PC-3 (cell line): Measurements from ENCODE around the gene MKRN2OS. TPM values are rescaled to one million over a fixed set of nuclear protein-coding genes. Genes with fewer than 3 reads are reported as not detected.

Source experiments
- ATAC-seq: fragments of 200-7000 bp; cut with Tn5 transposase; 2 replicates; pipeline ENCODE4 v1.9.1; 2020; ENCODE audit warnings: mild to moderate bottlenecking, moderate library complexity
- BruUV-seq: library from RNA; stranded (reverse); fragments of 400-500 nt; replicated peaks from 2 replicates; lab custom pipeline; 2021; lab: Mats Ljungman, UMichigan
- CTCF ChIA-PET: fragments of 300-600 bp; sonication (Branson Sonifier 250); formaldehyde crosslinking; loops from one replicate; lab custom pipeline; 2022; ENCODE audit warnings: antibody characterized with exemption; lab: Charles Lee
- POLR2A ChIA-PET: fragments of 300-600 bp; sonication (Branson Sonifier 250); formaldehyde crosslinking; loops from one replicate; lab custom pipeline; 2022; ENCODE audit warnings: antibody characterized with exemption; ENCODE audit not compliant: unreplicated experiment; lab: Charles Lee
- DNase-seq: peaks from one replicate; pipeline ENCODE4 v3.0.0-alpha.2; 2015
- H2AFZ ChIP-seq: fragments of 300-600 bp; sonication (generic); 2 replicates; pipeline ENCODE4 v1.6.0; 2016; ENCODE audit warnings: antibody characterized with exemption, low read length
- H3F3A ChIP-seq: fragments of 300-600 bp; sonication (generic); one replicate; pipeline ENCODE4 v1.6.0; 2017; ENCODE audit warnings: antibody characterized with exemption, low read length, control low read depth, mild to moderate bottlenecking; ENCODE audit not compliant: unreplicated experiment
- H3K27ac ChIP-seq: fragments of 300-600 bp; sonication (generic); 2 replicates; pipeline ENCODE4 v1.5.1; 2016; ENCODE audit warnings: mild to moderate bottlenecking, low read length
- H3K27me3 ChIP-seq: fragments of 300-600 bp; sonication (generic); 2 replicates; pipeline ENCODE4 v1.6.1; 2016; ENCODE audit warnings: low read length, mixed read lengths
- H3K36me3 ChIP-seq: fragments of 300-600 bp; sonication (generic); 2 replicates; pipeline ENCODE4 v1.6.1; 2016; ENCODE audit warnings: low read depth, mixed run types, low read length, mixed read lengths
- H3K4me1 ChIP-seq: fragments of 300-600 bp; sonication (generic); 2 replicates; pipeline ENCODE4 v1.5.1; 2016; ENCODE audit warnings: low read length; ENCODE audit not compliant: insufficient read depth
- H3K4me2 ChIP-seq: fragments of 300-600 bp; sonication (generic); 2 replicates; pipeline ENCODE4 v1.6.0; 2016; ENCODE audit warnings: low read length
- H3K4me3 ChIP-seq: fragments of 300-600 bp; sonication (generic); 2 replicates; pipeline ENCODE4 v1.5.1; 2016; ENCODE audit warnings: mild to moderate bottlenecking, low read length, mixed read lengths
- H3K79me2 ChIP-seq: fragments of 300-600 bp; sonication (generic); 2 replicates; pipeline ENCODE4 v1.6.1; 2017; ENCODE audit warnings: low read length, mixed read lengths
- H3K9ac ChIP-seq: fragments of 300-600 bp; sonication (generic); 2 replicates; pipeline ENCODE4 v1.6.0; 2016; ENCODE audit warnings: mild to moderate bottlenecking, low read length
- H3K9me2 ChIP-seq: fragments of 300-600 bp; sonication (generic); replicated peaks from 2 replicates; pipeline ENCODE4 v1.6.1; 2016; ENCODE audit warnings: mixed run types, low read length, mixed read lengths
- H3K9me3 ChIP-seq: fragments of 300-600 bp; sonication (generic); 2 replicates; pipeline ENCODE4 v1.6.1; 2016; ENCODE audit warnings: low read length, mixed read lengths
- H4K20me1 ChIP-seq: fragments of 300-600 bp; sonication (generic); 2 replicates; pipeline ENCODE4 v1.6.1; 2016; ENCODE audit warnings: low read length, mixed read lengths
- CTCF ChIP-seq: fragments of 300-600 bp; sonication (generic); conservative IDR thresholded peaks from 2 replicates; pipeline ENCODE4 v1.5.1; 2017; ENCODE audit warnings: antibody characterized with exemption, low read depth, mild to moderate bottlenecking, low read length
- EZH2 ChIP-seq: fragments of 300-600 bp; sonication (generic); IDR thresholded peaks from one replicate; pipeline ENCODE4 v1.6.1; 2017; ENCODE audit warnings: antibody characterized with exemption, mild to moderate bottlenecking, low read length; ENCODE audit not compliant: unreplicated experiment
- EZH2phosphoT487 ChIP-seq: fragments of 300-600 bp; sonication (generic); IDR thresholded peaks from 2 replicates; pipeline ENCODE4 v1.6.1; 2018; ENCODE audit warnings: mild to moderate bottlenecking, antibody characterized with exemption, low read length, borderline replicate concordance
- intact Hi-C: fragments of 100-400 bp; cut with micrococcal nuclease; formaldehyde crosslinking; loops from 2 replicates; pipeline ENCODE4 v1.9.0; 2023
- total RNA-seq: library from RNA; depleted of rRNA; stranded (reverse); fragments of >200 nt; gene quantifications from 2 replicates; pipeline ENCODE4 v1.2.3, GENCODE V29; 2014

Gene MKRN2OS
- total RNA-seq, 1 experiment from 2014 or later: 6.6 TPM

GRCh38 chr3:12496453-12496761 lies 48.9 kb downstream of the MKRN2OS start:
- CTCF ChIA-PET: interaction anchor here (0.6 kb wide), 1 partner anchor 12 kb away, joined by 3 read pairs; no protein-coding TSS in a partner anchor
- no peak for ATAC-seq
- H3K9me2 ChIP-seq: no peaks in the 10 kb centered on the region

GRCh38 chr3:12495749-12496452 lies 49.4 kb downstream of the MKRN2OS start:
- no peak overlapping the region for H3K9ac ChIP-seq
- H3K36me3 ChIP-seq: peaks cover 70% of the 10 kb centered on the region
- H3K4me1 ChIP-seq: no peaks in the 10 kb centered on the region
- ATAC-seq (no peak; the same call in 1 of the 2 replicates), DNase-seq (no peak)
- intact Hi-C loops: no loop called here
- no peaks in the 10 kb centered on the region for H3K9me2 ChIP-seq
- no peak overlapping the region for H3K4me2 ChIP-seq
- POLR2A ChIA-PET: no interaction called here
- CTCF ChIA-PET: interaction anchor here (0.6 kb wide), 1 partner anchor 12 kb away, joined by 3 read pairs; no protein-coding TSS in a partner anchor
- no peaks in the 10 kb centered on the region for H3K27me3 ChIP-seq
- 0 out of 2 replicates have a peak, but pooled peaks cover 3% of the 10 kb centered on the region for H3K79me2 ChIP-seq
- H3K4me3 ChIP-seq: no peak overlapping the region
- H3K27ac ChIP-seq: no peak overlapping the region
- TF ChIP-seq EZH2phosphoT487 (no peak), CTCF (peak; percentile 59)
- no peak overlapping the region for H2AFZ ChIP-seq
- H4K20me1 ChIP-seq: no peaks in the 10 kb centered on the region
- no peaks in the 10 kb centered on the region for H3K9me3 ChIP-seq
- no TSS peak for BruUV-seq
- H3F3A ChIP-seq: no peaks in the 10 kb centered on the region

More at GRCh38 chr3:12496453-12496761, 48.9 kb downstream of the MKRN2OS start:
- no peaks in the 10 kb centered on the region for H4K20me1 ChIP-seq
- intact Hi-C loops: no loop called here
- H3K9ac ChIP-seq: no peak overlapping the region
- no peak overlapping the region for H3K4me2 ChIP-seq
- H3K9me3 ChIP-seq: no peaks in the 10 kb centered on the region
- H3K36me3 ChIP-seq: peaks cover 72% of the 10 kb centered on the region
- no TSS peak for BruUV-seq
- no peak overlapping the region for H3K27ac ChIP-seq
- H3K79me2 ChIP-seq: 0 out of 2 replicates have a peak, but pooled peaks cover 1% of the 10 kb centered on the region
- H3K4me3 ChIP-seq: no peak overlapping the region
- H2AFZ ChIP-seq: no peak overlapping the region
- no peaks in the 10 kb centered on the region for H3K4me1 ChIP-seq
- POLR2A ChIA-PET: no interaction called here
- TF ChIP-seq CTCF (no peak), EZH2phosphoT487 (no peak), EZH2 (no peak)
- no peaks in the 10 kb centered on the region for H3F3A ChIP-seq
- no peaks in the 10 kb centered on the region for H3K27me3 ChIP-seq
- DNase-seq: no peak

- H2AFZ ChIP-seq: no peak overlapping the region
- H3K9ac ChIP-seq: no peak overlapping the region
- peaks cover 19% of the 10 kb centered on the region for H3K4me1 ChIP-seq
- no peaks in the 10 kb centered on the region for H4K20me1 ChIP-seq
- no peak overlapping the region for H3K4me2 ChIP-seq
- no peak for ATAC-seq
- CTCF ChIA-PET: no interaction called here
- no peak overlapping the region for H3K27ac ChIP-seq
- H3K9me3 ChIP-seq: no peaks in the 10 kb centered on the region
- no peaks in the 10 kb centered on the region for H3K27me3 ChIP-seq
- TF ChIP-seq EZH2phosphoT487 (no peak), CTCF (no peak), EZH2 (no peak)
- peaks cover 44% of the 10 kb centered on the region; the same call in 1 of the 2 replicates for H3K36me3 ChIP-seq
- POLR2A ChIA-PET: no interaction called here
- H3K4me3 ChIP-seq: no peak overlapping the region
- H3K79me2 ChIP-seq: peaks cover 55% of the 10 kb centered on the region
- no peaks in the 10 kb centered on the region for H3F3A ChIP-seq
- no peak for DNase-seq
- no TSS peak for BruUV-seq
- H3K9me2 ChIP-seq: no peaks in the 10 kb centered on the region
- intact Hi-C loops: no loop called here
These were observed 54.8 kb downstream of the MKRN2OS start for GRCh38 chr3:12490547-12490946.
